PC-9 (cell line): Measurements from ENCODE around the gene C10orf105. TPM values are rescaled to one million over a fixed set of nuclear protein-coding genes. Genes with fewer than 3 reads are reported as not detected.

ENCODE experiments used
- BruUV-seq: library from RNA; stranded (reverse); fragments of 400-500 nt; replicated peaks from 2 replicates; lab custom pipeline; 2021; lab: Mats Ljungman, UMichigan
- CTCF ChIA-PET: fragments of 300-600 bp; sonication (Branson Sonifier 250); formaldehyde crosslinking; loops from one replicate; lab custom pipeline; 2022; ENCODE audit warnings: antibody characterized with exemption; lab: Charles Lee
- POLR2A ChIA-PET: fragments of 300-600 bp; sonication (Branson Sonifier 250); formaldehyde crosslinking; loops from one replicate; lab custom pipeline; 2022; ENCODE audit warnings: antibody characterized with exemption; ENCODE audit not compliant: unreplicated experiment; lab: Charles Lee
- DNase-seq, 2 experiments: peaks; one replicate each; pipeline versions ENCODE4 v3.0.0 to v3.0.0-alpha.2; 2015 to 2022; ENCODE audit warnings: mixed read lengths in 1 of 2
- H2AFZ ChIP-seq: fragments of 200-600 bp; sonication (generic); 2 replicates; pipeline ENCODE4 v1.8.1; 2017; ENCODE audit warnings: antibody characterized with exemption
- H3F3A ChIP-seq: fragments of 200-600 bp; sonication (generic); 2 replicates; pipeline ENCODE4 v1.8.1; 2017; ENCODE audit warnings: antibody characterized with exemption, mild to moderate bottlenecking, low read depth; ENCODE audit not compliant: insufficient read depth
- H3K27ac ChIP-seq: fragments of 200-600 bp; sonication (generic); 2 replicates; pipeline ENCODE4 v1.6.1; 2016; ENCODE audit warnings: mixed run types
- H3K27me3 ChIP-seq: fragments of 200-600 bp; sonication (generic); 2 replicates; pipeline ENCODE4 v1.6.1; 2016; ENCODE audit warnings: low read depth, mixed run types; ENCODE audit not compliant: insufficient read depth
- H3K36me3 ChIP-seq: fragments of 200-600 bp; sonication (generic); 2 replicates; pipeline ENCODE4 v1.6.1; 2016; ENCODE audit warnings: low read depth, mixed run types
- H3K4me1 ChIP-seq: fragments of 200-600 bp; sonication (generic); replicated peaks from 2 replicates; pipeline ENCODE4 v1.6.1; 2016; ENCODE audit warnings: mixed run types; ENCODE audit not compliant: insufficient read depth
- H3K4me2 ChIP-seq: fragments of 200-600 bp; sonication (generic); 2 replicates; pipeline ENCODE4 v1.6.1; 2017; ENCODE audit warnings: mixed run types
- H3K4me3 ChIP-seq: fragments of 200-600 bp; sonication (generic); 2 replicates; pipeline ENCODE4 v1.6.1; 2016; ENCODE audit warnings: mixed run types
- H3K79me2 ChIP-seq: fragments of 200-600 bp; sonication (generic); 2 replicates; pipeline ENCODE4 v1.6.1; 2017; ENCODE audit warnings: low read depth, mixed run types
- H3K9me2 ChIP-seq: fragments of 200-600 bp; sonication (generic); 2 replicates; pipeline ENCODE4 v1.8.1; 2017; ENCODE audit warnings: mild to moderate bottlenecking; ENCODE audit not compliant: insufficient read depth
- H3K9me3 ChIP-seq: fragments of 200-600 bp; sonication (generic); 2 replicates; pipeline ENCODE4 v1.8.1; 2016; ENCODE audit warnings: low read depth; ENCODE audit not compliant: insufficient read depth
- H4K20me1 ChIP-seq: fragments of 200-600 bp; sonication (generic); 2 replicates; pipeline ENCODE4 v1.8.1; 2017; ENCODE audit not compliant: insufficient read depth
- EZH2 ChIP-seq: fragments of 200-600 bp; sonication (generic); IDR thresholded peaks from 2 replicates; pipeline ENCODE4 v1.8.0; 2017; ENCODE audit warnings: antibody characterized with exemption, low read depth
- intact Hi-C: fragments of 100-400 bp; cut with micrococcal nuclease; formaldehyde crosslinking; loops from one replicate; pipeline ENCODE4 v1.10.0; 2022; ENCODE audit not compliant: unreplicated experiment
- total RNA-seq: library from RNA; stranded (reverse); gene quantifications from 2 replicates; pipeline ENCODE4 v1.2.3, GENCODE V29; 2021
- TF ChIP-seq, protein P1 (sequence below): fragments of 200-600 bp; sonication (generic); conservative IDR thresholded peaks from 2 replicates; pipeline ENCODE4 v1.6.1; 2017; ENCODE audit warnings: mixed run types, antibody characterized with exemption, mild to moderate bottlenecking, moderate library complexity

C10orf105 gene
- total RNA-seq, 1 experiment from 2014 or later, result not detected

DNA sequence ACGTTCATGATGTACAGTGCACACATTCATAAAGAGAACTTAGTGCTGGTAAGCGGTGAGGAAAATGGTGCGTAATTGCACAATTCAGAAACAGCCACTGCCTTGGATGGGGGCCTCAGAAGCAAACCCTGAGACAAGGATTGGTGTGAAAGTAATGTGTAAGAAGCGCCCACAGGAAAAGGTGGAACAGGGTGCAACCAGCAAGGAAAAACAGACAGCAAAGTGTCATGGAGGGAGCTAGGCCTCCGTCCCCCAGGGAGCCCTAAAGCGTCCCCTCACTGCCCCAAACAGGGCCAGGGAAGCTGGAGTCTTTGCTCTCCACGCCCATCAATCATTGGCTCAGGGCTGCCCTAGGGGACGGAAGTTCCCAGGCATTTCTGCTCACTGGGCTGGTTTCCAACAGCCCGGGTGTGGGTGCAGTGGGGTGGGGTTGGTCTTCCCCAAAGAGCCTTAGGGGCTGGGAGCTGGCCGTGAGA is 9.6 kb upstream of the C10orf105 start:
- Histone ChIP-seq H3K4me1 (peaks cover 56% of the 10 kb centered on the region), H3K9me3 (no peaks in the 10 kb centered on the region), H3K27ac (peak overlapping the region; percentile 40), H4K20me1 (no peaks in the 10 kb centered on the region), H3K9me2 (no peaks in the 10 kb centered on the region), H3K36me3 (no peaks in the 10 kb centered on the region), H3K4me2 (peak overlapping the region; percentile 73), H3K4me3 (no peak overlapping the region), H2AFZ (no peak overlapping the region), H3F3A (peaks cover 20% of the 10 kb centered on the region), H3K27me3 (no peaks in the 10 kb centered on the region), H3K79me2 (no peaks in the 10 kb centered on the region)
- intact Hi-C loops, result loop anchor here (1.0 kb wide), 1 partner anchor 38 kb away; no protein-coding TSS in a partner anchor
- ChIA-PET CTCF (interaction anchor here (0.7 kb wide), 1 partner anchor 32 kb away, joined by 3 read pairs; no protein-coding TSS in a partner anchor), POLR2A (interaction anchor here (0.5 to 1.4 kb wide), 4 partner anchors 23 to 482 kb away, joined by 3 to 5 read pairs (median 4); partner anchors contain the start of gene VSIR)
- TF ChIP-seq, protein P1, sequence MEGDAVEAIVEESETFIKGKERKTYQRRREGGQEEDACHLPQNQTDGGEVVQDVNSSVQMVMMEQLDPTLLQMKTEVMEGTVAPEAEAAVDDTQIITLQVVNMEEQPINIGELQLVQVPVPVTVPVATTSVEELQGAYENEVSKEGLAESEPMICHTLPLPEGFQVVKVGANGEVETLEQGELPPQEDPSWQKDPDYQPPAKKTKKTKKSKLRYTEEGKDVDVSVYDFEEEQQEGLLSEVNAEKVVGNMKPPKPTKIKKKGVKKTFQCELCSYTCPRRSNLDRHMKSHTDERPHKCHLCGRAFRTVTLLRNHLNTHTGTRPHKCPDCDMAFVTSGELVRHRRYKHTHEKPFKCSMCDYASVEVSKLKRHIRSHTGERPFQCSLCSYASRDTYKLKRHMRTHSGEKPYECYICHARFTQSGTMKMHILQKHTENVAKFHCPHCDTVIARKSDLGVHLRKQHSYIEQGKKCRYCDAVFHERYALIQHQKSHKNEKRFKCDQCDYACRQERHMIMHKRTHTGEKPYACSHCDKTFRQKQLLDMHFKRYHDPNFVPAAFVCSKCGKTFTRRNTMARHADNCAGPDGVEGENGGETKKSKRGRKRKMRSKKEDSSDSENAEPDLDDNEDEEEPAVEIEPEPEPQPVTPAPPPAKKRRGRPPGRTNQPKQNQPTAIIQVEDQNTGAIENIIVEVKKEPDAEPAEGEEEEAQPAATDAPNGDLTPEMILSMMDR, result no peak
- no peak for TF ChIP-seq EZH2
- BruUV-seq, result no TSS peak
- DNase-seq, result peak; percentile 92 to 95

DNA sequence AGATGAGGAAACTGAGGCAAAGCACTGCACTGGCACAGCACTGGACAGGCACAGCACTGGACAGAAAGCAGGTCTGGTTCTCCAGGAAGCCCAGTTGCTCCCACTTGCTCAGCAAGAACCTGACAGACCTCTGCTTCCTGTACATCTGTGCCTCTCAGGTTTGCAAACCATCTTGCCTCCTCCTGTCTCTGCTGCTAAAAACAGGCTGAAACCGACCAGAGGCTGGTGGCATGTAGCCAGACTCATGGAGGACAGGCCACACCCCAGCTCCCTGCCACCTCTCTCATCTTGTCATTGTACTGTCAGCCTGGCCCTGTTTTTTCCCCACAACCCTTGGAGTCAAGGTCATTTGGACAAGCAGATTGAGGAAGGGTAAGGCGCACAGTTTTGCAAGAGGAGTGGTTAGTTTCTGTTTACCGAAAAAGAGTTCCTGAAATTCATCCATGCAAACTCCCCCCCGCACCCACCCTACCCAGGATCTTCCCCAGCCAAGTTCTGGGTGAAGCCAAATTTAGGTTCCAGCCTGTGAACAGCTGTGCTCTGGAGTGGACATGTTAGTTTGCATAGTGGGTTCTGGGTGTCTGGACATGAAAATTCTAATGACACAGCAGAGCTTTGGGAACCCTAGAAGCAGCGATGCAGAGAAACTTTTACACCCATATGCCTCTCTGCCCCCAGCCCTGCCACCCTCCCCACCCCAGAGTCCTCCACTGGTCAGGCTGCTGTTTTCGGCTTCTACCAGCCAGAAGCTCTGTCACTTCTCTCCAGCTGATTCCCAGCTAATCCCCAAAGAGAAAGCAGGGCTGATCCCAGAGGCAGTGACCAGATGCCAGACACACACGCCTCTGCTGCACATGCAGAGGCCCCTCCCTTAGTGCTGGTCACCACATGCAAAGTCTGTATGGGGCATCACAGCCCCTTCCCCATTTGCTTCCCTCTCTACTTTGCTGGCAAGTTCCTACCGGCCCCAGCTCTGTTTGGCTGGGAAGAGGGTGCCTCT is 8.5 kb upstream of the C10orf105 start:
- intact Hi-C loops, result no loop called here
- Histone ChIP-seq H3K4me1 (peaks cover 56% of the 10 kb centered on the region), H3K79me2 (no peaks in the 10 kb centered on the region), H3K4me2 (peak overlapping the region; percentile 35), H3F3A (peaks cover 20% of the 10 kb centered on the region), H3K36me3 (no peaks in the 10 kb centered on the region), H3K27me3 (no peaks in the 10 kb centered on the region), H3K4me3 (no peak overlapping the region), H2AFZ (no peak overlapping the region), H3K9me2 (no peaks in the 10 kb centered on the region), H3K9me3 (no peaks in the 10 kb centered on the region), H3K27ac (peak overlapping the region; percentile 40; the same call in 1 of the 2 replicates), H4K20me1 (no peaks in the 10 kb centered on the region)
- no TSS peak for BruUV-seq
- ChIA-PET CTCF (no interaction called here), POLR2A (interaction anchor here (0.6 to 1.4 kb wide), 2 partner anchors 45 kb away, joined by 3 to 5 read pairs; partner anchors contain the start of gene VSIR)
- peak; percentile 59 to 60 for DNase-seq
- TF ChIP-seq, protein P1, result no peak
- TF ChIP-seq EZH2, result no peak

DNA sequence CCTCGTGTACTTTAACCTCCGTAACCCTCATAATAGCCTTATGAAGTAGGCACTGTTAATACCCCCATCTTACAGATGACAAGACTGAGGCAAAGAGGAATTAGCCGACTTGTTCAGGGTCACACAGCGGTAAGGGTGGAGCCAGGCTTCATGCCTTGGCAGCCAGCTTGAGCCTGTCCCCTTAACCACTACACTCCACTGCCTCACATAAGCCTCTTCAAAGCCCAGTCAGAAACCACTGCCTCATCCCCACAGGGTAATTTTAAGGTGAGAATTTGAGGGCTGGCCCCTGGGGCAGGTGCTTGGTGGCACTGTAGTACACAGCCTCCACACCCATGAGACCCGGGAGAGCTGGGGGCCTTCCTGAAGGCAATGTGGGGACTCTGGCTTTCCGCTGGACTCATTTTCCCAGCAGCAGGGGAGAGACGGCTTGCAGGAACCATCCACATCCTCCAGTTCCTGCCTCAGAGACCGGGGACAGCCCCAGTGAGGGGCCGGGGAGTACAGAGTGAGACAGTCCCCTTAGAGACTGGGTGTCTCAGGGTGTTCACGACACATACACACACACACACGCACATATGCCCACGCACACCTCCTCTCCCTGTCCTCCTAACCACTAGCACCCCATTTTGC is 7.6 kb upstream of the C10orf105 start:
- intact Hi-C loops, result no loop called here
- Histone ChIP-seq H3K4me1 (peaks cover 56% of the 10 kb centered on the region), H3K36me3 (no peaks in the 10 kb centered on the region), H3F3A (peaks cover 20% of the 10 kb centered on the region), H3K4me3 (no peak overlapping the region), H3K9me2 (no peaks in the 10 kb centered on the region), H3K9me3 (no peaks in the 10 kb centered on the region), H3K27ac (no peak overlapping the region), H3K4me2 (peak overlapping the region; percentile 35), H3K79me2 (no peaks in the 10 kb centered on the region), H4K20me1 (no peaks in the 10 kb centered on the region), H2AFZ (no peak overlapping the region), H3K27me3 (no peaks in the 10 kb centered on the region)
- TF ChIP-seq, protein P1, result no peak
- TF ChIP-seq EZH2, result no peak
- no peak for DNase-seq
- POLR2A ChIA-PET, result interaction anchor here (0.6 kb wide), 1 partner anchor 46 kb away, joined by 3 read pairs; no protein-coding TSS in a partner anchor
- CTCF ChIA-PET, result no interaction called here
- no TSS peak for BruUV-seq
